ENCODE measurements around the gene GTPBP4. TPM values are rescaled to one million over a fixed set of nuclear protein-coding genes. Genes with fewer than 3 reads are reported as not detected.
"Not testable (repeated sequence)": the region's sequence is repeated elsewhere in the genome, so short reads cannot be mapped to it uniquely, and the experiment has no call there.

The GTPBP4 gene
- total RNA-seq, 1 donor from 2014 or later: 57.8 TPM

- Mint-ChIP-seq H3K27me3 (no peaks in the 10 kb centered on the region), H3K9me3 (no peaks in the 10 kb centered on the region), H3K27ac (no peak overlapping the region), H3K4me3 (no peak overlapping the region), H3K36me3 (peaks cover 9% of the 10 kb centered on the region), H3K4me1 (ENCODE audit: unreplicated experiment) (peaks cover 24% of the 10 kb centered on the region)
- DNase-seq (ENCODE audit: extremely low spot score, unreplicated experiment): no peak
- no peak for TF ChIP-seq CTCF (conservative IDR thresholded peaks at IDR 0.05)
Observed at GRCh38 chr10:1061930-1062774, 73.9 kb downstream of the GTPBP4 start.

- Mint-ChIP-seq H3K4me1 (ENCODE audit: unreplicated experiment) (peaks cover 13% of the 10 kb centered on the region), H3K4me3 (no peak overlapping the region), H3K9me3 (no peaks in the 10 kb centered on the region), H3K27ac (no peak overlapping the region), H3K36me3 (peaks cover 9% of the 10 kb centered on the region), H3K27me3 (no peaks in the 10 kb centered on the region)
- TF ChIP-seq CTCF (conservative IDR thresholded peaks at IDR 0.05): no peak
- no peak for DNase-seq (ENCODE audit: extremely low spot score, unreplicated experiment)
Observed at GRCh38 chr10:1063232-1063865, 75.1 kb downstream of the GTPBP4 start.

- Mint-ChIP-seq H3K27ac (no peak overlapping the region), H3K27me3 (no peaks in the 10 kb centered on the region), H3K36me3 (peaks cover 9% of the 10 kb centered on the region), H3K4me1 (ENCODE audit: unreplicated experiment) (peaks cover 12% of the 10 kb centered on the region), H3K9me3 (no peaks in the 10 kb centered on the region), H3K4me3 (no peak overlapping the region)
- TF ChIP-seq CTCF (conservative IDR thresholded peaks at IDR 0.05): no peak
- no peak for DNase-seq (ENCODE audit: extremely low spot score, unreplicated experiment)
Observed at GRCh38 chr10:1064964-1065247, 76.7 kb downstream of the GTPBP4 start.

GRCh38 chr10:1066734-1067133 lies 78.5 kb downstream of the GTPBP4 start:
- H3K9me3 Mint-ChIP-seq; H3K4me3 Mint-ChIP-seq; H3K27ac Mint-ChIP-seq; H3K27me3 Mint-ChIP-seq; H3K36me3 Mint-ChIP-seq; DNase-seq (ENCODE audit: extremely low spot score, unreplicated experiment); H3K4me1 Mint-ChIP-seq (ENCODE audit: unreplicated experiment): not testable (repeated sequence)

GRCh38 chr10:1068380-1069361 lies 80.4 kb downstream of the GTPBP4 start:
- H3K36me3 Mint-ChIP-seq: peaks cover 6% of the 10 kb centered on the region
- H3K27ac Mint-ChIP-seq: peak overlapping the region; percentile 1
- H3K4me1 Mint-ChIP-seq (ENCODE audit: unreplicated experiment): no peaks in the 10 kb centered on the region
- H3K27me3 Mint-ChIP-seq: no peaks in the 10 kb centered on the region
- H3K4me3 Mint-ChIP-seq: no peak overlapping the region
- H3K9me3 Mint-ChIP-seq: no peaks in the 10 kb centered on the region
- no peak for TF ChIP-seq CTCF (conservative IDR thresholded peaks at IDR 0.05)
- DNase-seq (ENCODE audit: extremely low spot score, unreplicated experiment): no peak

Other genes starting within 250 kb of the GTPBP4 start
- gene LARP4B, start 56.7 kb upstream of the GTPBP4 start, total RNA-seq (ENCODE audit: low replicate concordance): 82.1 and 96.4 TPM in 2 replicates
- not detected in 2 replicates for gene IDI2, start 37.4 kb downstream of the GTPBP4 start, total RNA-seq (ENCODE audit: low replicate concordance)
- 45.2 and 54.1 TPM in 2 replicates for gene IDI1, start 60.7 kb downstream of the GTPBP4 start, total RNA-seq (ENCODE audit: low replicate concordance)
- 16.2 and 17.6 TPM in 2 replicates for gene WDR37, start 68.0 kb downstream of the GTPBP4 start, total RNA-seq (ENCODE audit: low replicate concordance)

All from type B pancreatic cell (in vitro differentiated cells).